ENCODE measurements around the gene AK9. TPM values are rescaled to one million over a fixed set of nuclear protein-coding genes. Genes with fewer than 3 reads are reported as not detected.
"Not testable (repeated sequence)": the region's sequence is repeated elsewhere in the genome, so short reads cannot be mapped to it uniquely, and the experiment has no call there.

The AK9 gene
- total RNA-seq, 1 donor from 2014 or later = 8.2 TPM

DNA sequence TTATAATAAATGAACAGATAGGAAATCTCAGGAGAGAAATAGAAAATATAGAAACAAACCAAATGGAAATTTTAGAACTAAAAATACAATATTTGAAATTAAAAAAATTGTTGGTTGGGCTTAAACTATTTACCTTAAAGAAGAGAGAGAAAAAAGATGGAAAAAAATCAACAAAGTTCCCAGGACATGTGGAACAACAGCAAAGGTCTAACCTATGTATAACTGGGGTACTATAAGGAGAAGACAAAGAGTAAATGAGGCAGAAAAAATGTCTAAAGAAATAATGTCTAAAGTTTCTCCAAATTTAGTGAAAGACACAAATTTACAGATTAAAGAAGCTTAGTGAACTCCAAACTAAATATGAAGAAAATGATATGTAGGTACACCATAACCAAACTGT, 166.9 kb downstream of the AK9 start:
- Mint-ChIP-seq H3K4me1 (no peaks in the 10 kb centered on the region), H3K36me3 (no peaks in the 10 kb centered on the region), H3K4me3 (no peak overlapping the region), H3K27me3 (ENCODE audit: insufficient read depth, low read depth) (peaks cover 4% of the 10 kb centered on the region), H3K9me3 (peaks cover 11% of the 10 kb centered on the region), H3K27ac (no peak overlapping the region)
- DNase-seq (ENCODE audit: low spot score) = no peak
- H3K9me3 ChIP-seq (ENCODE audit: low read depth) = no peaks in the 10 kb centered on the region
- H3F3A ChIP-seq (ENCODE audit: low read depth) = no peaks in the 10 kb centered on the region
- H3K27me3 ChIP-seq = no peaks in the 10 kb centered on the region
- H3K4me2 ChIP-seq = no peak overlapping the region
- no peaks in the 10 kb centered on the region for H3K4me1 ChIP-seq
- peaks cover 4% of the 10 kb centered on the region for H3K36me3 ChIP-seq
- H3K4me3 ChIP-seq = no peak overlapping the region
- H4K20me1 ChIP-seq (ENCODE audit: low read depth) = no peaks in the 10 kb centered on the region
- no peak for TF ChIP-seq EZH2 (IDR thresholded peaks at IDR 0.05)
- no peak for TF ChIP-seq EZH2phosphoT487 (IDR thresholded peaks at IDR 0.05)
- no peaks in the 10 kb centered on the region for H3K79me2 ChIP-seq (ENCODE audit: low read depth)
- H3K27ac ChIP-seq = no peak overlapping the region
- no peak overlapping the region for H2AFZ ChIP-seq (replicated peaks)
- no peak overlapping the region for H3K9ac ChIP-seq

DNA sequence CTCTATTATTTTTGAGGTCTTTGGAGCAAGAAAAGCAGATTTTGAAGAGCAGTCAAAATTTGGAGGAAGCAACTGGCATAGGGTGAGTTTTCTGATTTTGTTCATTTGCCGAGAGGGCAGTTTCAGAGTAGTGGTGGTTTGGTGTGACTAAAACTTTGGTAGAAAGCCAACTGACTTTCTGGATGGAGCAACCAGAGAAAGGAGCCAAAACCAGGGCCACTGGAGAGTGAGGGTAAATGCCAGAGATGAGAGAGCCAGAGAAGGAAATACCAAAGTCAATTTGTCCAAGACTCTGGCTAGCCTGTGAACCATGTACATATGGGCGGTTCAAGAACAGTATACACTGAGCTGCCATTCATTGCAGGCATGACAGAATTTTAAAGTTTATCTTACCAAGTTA, 167.5 kb downstream of the AK9 start:
- no peak for TF ChIP-seq CTCF (IDR thresholded peaks at IDR 0.05)
- TF ChIP-seq EZH2 (IDR thresholded peaks at IDR 0.05) = no peak
- TF ChIP-seq EZH2phosphoT487 (IDR thresholded peaks at IDR 0.05) = no peak
- Histone ChIP-seq H4K20me1 (ENCODE audit: low read depth) (no peaks in the 10 kb centered on the region), H3F3A (ENCODE audit: low read depth) (no peaks in the 10 kb centered on the region), H3K4me1 (peaks cover under 1% of the 10 kb centered on the region), H3K4me3 (no peak overlapping the region), H3K9me3 (ENCODE audit: low read depth) (no peaks in the 10 kb centered on the region), H3K27ac (no peak overlapping the region), H3K9ac (no peak overlapping the region), H3K4me2 (no peak overlapping the region), H3K79me2 (ENCODE audit: low read depth) (no peaks in the 10 kb centered on the region), H3K27me3 (no peaks in the 10 kb centered on the region), H3K36me3 (peaks cover 4% of the 10 kb centered on the region), H2AFZ (replicated peaks) (no peak overlapping the region)
- H3K4me1 Mint-ChIP-seq = no peaks in the 10 kb centered on the region
- no peak overlapping the region for H3K27ac Mint-ChIP-seq
- H3K4me3 Mint-ChIP-seq = no peak overlapping the region
- peaks cover 11% of the 10 kb centered on the region for H3K9me3 Mint-ChIP-seq
- H3K36me3 Mint-ChIP-seq = no peaks in the 10 kb centered on the region
- no peak for DNase-seq (ENCODE audit: low spot score)
- H3K27me3 Mint-ChIP-seq (ENCODE audit: insufficient read depth, low read depth) = peaks cover 4% of the 10 kb centered on the region

DNA sequence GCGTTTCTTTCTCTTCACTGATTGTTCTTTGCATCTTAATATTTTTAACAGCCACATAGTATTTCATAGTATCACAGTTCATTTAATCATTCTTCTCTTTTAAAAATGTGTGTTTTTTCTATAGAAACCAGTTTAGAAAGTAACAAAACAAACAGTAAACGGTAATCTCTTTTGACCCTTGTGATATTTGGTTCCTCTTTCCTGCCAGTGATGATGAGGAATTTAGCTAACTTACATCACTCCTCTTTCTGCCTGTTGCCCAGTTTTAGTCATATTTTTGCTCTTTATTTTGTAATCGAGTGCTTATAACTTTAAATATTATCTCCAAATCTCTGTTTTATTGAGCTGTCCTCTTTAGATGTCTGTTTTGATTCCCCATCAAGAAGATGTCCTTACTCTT, 169.9 kb downstream of the AK9 start:
- H3K27me3 Mint-ChIP-seq (ENCODE audit: insufficient read depth, low read depth) = peaks cover 4% of the 10 kb centered on the region
- no peak overlapping the region for H2AFZ ChIP-seq (replicated peaks)
- no peak overlapping the region for H3K27ac Mint-ChIP-seq
- H3K9me3 ChIP-seq (ENCODE audit: low read depth) = no peaks in the 10 kb centered on the region
- peaks cover 11% of the 10 kb centered on the region for H3K9me3 Mint-ChIP-seq
- H3F3A ChIP-seq (ENCODE audit: low read depth) = peaks cover 12% of the 10 kb centered on the region
- TF ChIP-seq CTCF (IDR thresholded peaks at IDR 0.05) (no peak), EZH2 (IDR thresholded peaks at IDR 0.05) (no peak), EZH2phosphoT487 (IDR thresholded peaks at IDR 0.05) (no peak)
- no peaks in the 10 kb centered on the region for H3K27me3 ChIP-seq
- DNase-seq (ENCODE audit: low spot score) = no peak
- peaks cover 4% of the 10 kb centered on the region for H3K36me3 ChIP-seq
- peaks cover 11% of the 10 kb centered on the region for H3K4me1 ChIP-seq
- H3K27ac ChIP-seq = no peak overlapping the region
- H3K4me1 Mint-ChIP-seq = no peaks in the 10 kb centered on the region
- no peak overlapping the region for H3K4me2 ChIP-seq
- no peak overlapping the region for H3K4me3 ChIP-seq
- no peaks in the 10 kb centered on the region for H4K20me1 ChIP-seq (ENCODE audit: low read depth)
- no peaks in the 10 kb centered on the region for H3K79me2 ChIP-seq (ENCODE audit: low read depth)
- no peaks in the 10 kb centered on the region for H3K36me3 Mint-ChIP-seq
- H3K9ac ChIP-seq = no peak overlapping the region
- H3K4me3 Mint-ChIP-seq = no peak overlapping the region

DNA sequence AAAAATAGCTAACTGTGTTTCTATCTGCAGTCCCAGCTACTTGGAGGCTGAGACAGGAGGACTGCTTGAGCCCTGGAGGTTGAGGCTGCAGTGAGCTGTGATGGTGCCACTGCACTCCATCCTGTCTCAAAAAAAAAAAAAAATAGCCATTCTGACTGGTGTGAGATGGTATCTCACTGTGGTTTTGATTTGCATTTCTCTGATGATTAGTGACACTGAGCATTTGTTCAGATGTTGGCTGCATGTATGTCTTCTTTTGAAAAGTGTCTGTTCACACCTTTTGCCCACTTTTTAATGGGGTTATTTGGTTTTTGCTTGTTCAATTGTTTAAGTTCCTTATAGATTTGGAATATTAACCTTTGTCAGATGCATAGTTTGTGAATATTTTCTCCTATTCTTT, 171.4 kb downstream of the AK9 start:
- H3K27ac ChIP-seq; H3K27me3 Mint-ChIP-seq (ENCODE audit: insufficient read depth, low read depth); H3K27ac Mint-ChIP-seq: not testable (repeated sequence)

More for the DNA sequence above, 171.4 kb downstream of the AK9 start:
- not testable (repeated sequence) for H3K27me3 ChIP-seq; H3K9me3 ChIP-seq (ENCODE audit: low read depth); H3K4me3 Mint-ChIP-seq; H3K4me1 Mint-ChIP-seq; H3K4me2 ChIP-seq; H3K9ac ChIP-seq; DNase-seq (ENCODE audit: low spot score); H3K4me3 ChIP-seq; H3K36me3 Mint-ChIP-seq; H2AFZ ChIP-seq (replicated peaks); H3K36me3 ChIP-seq; H3K79me2 ChIP-seq (ENCODE audit: low read depth); H4K20me1 ChIP-seq (ENCODE audit: low read depth)
- H3F3A ChIP-seq (ENCODE audit: low read depth) = peaks cover 13% of the 10 kb centered on the region
- peaks cover 11% of the 10 kb centered on the region for H3K9me3 Mint-ChIP-seq
- H3K4me1 ChIP-seq = peaks cover 13% of the 10 kb centered on the region

All from neural progenitor cell (in vitro differentiated cells).